ENCODE data around the gene EVC2. TPM values are rescaled to one million over a fixed set of nuclear protein-coding genes. Genes with fewer than 3 reads are reported as not detected.

The EVC2 gene
- total RNA-seq, 2 donors from 2014 or later: 21.4 to 24.2 TPM

DNA sequence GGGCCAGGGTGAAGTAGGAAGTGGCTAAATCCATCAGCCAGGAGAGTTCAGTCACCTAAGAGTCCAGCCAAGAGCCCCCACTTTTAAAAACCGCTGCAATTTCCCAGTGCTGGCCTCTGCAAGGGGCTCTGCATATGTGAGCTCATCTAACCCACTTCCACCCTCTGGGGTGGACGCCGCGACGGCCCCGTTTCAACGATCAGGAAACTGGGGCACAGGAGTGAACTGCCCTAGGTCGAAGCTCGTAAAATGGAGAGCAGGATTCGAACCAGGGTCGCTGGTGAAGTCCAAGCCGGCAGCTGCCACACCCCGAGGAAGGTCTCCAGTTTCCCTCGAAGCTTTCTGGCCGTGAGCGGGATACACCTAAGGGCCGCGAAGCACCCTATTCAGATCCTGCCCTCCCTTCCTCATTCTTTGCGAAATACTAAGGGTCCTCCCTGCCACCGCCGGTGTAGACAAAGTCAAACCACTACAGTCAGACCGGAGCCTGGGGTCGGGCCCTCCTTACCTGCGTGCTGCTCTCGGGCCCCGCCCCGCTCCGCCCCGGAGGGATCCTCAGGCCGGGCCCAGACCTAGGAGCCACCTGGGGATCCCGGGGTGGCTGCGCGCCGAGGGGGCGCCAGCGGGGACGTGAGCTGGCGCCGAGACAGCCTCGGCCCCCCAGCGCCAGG lies 446 bp downstream of the EVC2 start:
- TF ChIP-seq, protein P1, sequence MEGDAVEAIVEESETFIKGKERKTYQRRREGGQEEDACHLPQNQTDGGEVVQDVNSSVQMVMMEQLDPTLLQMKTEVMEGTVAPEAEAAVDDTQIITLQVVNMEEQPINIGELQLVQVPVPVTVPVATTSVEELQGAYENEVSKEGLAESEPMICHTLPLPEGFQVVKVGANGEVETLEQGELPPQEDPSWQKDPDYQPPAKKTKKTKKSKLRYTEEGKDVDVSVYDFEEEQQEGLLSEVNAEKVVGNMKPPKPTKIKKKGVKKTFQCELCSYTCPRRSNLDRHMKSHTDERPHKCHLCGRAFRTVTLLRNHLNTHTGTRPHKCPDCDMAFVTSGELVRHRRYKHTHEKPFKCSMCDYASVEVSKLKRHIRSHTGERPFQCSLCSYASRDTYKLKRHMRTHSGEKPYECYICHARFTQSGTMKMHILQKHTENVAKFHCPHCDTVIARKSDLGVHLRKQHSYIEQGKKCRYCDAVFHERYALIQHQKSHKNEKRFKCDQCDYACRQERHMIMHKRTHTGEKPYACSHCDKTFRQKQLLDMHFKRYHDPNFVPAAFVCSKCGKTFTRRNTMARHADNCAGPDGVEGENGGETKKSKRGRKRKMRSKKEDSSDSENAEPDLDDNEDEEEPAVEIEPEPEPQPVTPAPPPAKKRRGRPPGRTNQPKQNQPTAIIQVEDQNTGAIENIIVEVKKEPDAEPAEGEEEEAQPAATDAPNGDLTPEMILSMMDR (IDR thresholded peaks at IDR 0.05): no peak
- Histone ChIP-seq H3K27me3 (replicated peaks; ENCODE audit: insufficient read depth) (no peaks in the 10 kb centered on the region), H3K4me1 (ENCODE audit: control insufficient read depth in 1 of 2, low read depth in 2 of 2) (peaks cover 27 to 52% of the 10 kb centered on the region in 2 donors), H3K4me3 (peak overlapping the region; percentile 89), H3K27ac (peak overlapping the region; percentile 85 to 94), H3K9me3 (no peaks in the 10 kb centered on the region), H3K36me3 (no peaks in the 10 kb centered on the region)
- no peak for DNase-seq (ENCODE audit: low spot score)
- ATAC-seq (ENCODE audit: insufficient number of reproducible peaks, low FRiP score, low read depth): no peak

DNA sequence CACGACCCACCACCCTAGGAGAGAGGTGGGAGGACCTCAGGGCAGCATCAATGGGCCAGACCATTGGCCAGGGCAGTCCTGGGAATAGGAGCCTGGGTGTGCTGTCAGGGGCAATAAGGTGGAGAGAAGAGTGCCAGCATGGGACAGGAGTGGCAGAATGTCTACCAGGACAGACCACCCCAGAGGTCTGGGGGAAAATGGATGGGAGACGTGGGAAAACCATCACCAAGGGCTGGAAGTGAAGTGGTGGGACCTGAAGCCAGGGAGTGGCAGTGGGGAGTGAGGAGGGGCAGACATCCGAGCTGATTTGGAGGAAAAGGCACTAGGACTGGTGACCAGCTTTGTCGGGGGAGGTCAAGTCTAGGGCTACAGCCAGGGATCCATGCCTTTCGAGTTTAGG lies 993 bp downstream of the EVC2 start:
- H3K9me3 ChIP-seq: no peaks in the 10 kb centered on the region
- TF ChIP-seq, protein P1 (IDR thresholded peaks at IDR 0.05): no peak
- H3K4me1 ChIP-seq (ENCODE audit: control insufficient read depth in 1 of 2, low read depth in 2 of 2): peaks cover 25 to 47% of the 10 kb centered on the region in 2 donors
- H3K27me3 ChIP-seq (replicated peaks; ENCODE audit: insufficient read depth): no peaks in the 10 kb centered on the region
- no peak for DNase-seq (ENCODE audit: low spot score)
- peak overlapping the region; percentile 89 for H3K4me3 ChIP-seq
- H3K36me3 ChIP-seq: peaks cover 2% of the 10 kb centered on the region
- no peak overlapping the region for H3K27ac ChIP-seq
- no peak for ATAC-seq (ENCODE audit: insufficient number of reproducible peaks, low FRiP score, low read depth)

DNA sequence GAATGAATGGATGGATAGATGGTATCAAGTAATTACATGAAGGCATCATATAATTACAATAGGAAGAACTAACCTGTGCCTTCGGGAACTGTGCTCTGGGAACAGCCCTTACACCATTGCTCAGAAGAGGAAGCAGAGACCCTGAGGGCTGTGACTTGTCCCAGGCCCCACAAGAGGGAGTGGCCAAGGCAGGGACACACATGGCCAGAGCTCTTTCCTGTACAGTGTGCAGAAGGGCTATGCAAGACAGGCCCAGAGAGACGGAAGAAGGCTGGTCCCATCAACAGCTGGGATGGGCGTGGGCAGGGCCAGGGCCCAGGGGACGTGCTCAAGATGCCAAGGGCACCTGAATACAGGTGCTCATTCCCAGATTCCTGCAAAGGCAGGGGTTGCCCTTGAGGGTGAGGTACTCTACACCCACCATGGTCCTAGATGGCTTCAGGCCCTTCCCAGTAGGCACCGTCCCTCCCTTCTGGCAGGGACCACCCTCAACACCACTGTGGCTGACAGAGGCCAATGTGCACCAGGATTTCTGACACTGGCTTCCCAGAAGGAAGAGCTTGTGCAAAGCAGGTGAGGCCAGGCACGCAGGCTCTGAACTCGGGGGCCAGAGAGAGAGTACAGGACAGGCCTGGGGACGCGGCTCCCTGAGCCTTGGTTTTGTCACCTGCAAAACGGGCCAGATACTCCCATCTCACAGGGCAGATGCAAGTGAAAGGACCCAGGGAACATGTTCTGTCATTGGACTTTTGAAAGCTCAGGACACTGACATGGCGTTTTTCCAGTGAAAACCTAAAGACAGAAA lies 1.7 kb downstream of the EVC2 start:
- Histone ChIP-seq H3K4me3 (no peak overlapping the region), H3K4me1 (ENCODE audit: control insufficient read depth in 1 of 2, low read depth in 2 of 2) (peaks cover 22 to 40% of the 10 kb centered on the region in 2 donors), H3K27me3 (replicated peaks; ENCODE audit: insufficient read depth) (no peaks in the 10 kb centered on the region), H3K9me3 (no peaks in the 10 kb centered on the region), H3K27ac (no peak overlapping the region), H3K36me3 (peaks cover 7% of the 10 kb centered on the region)
- TF ChIP-seq, protein P1 (IDR thresholded peaks at IDR 0.05): no peak
- ATAC-seq (ENCODE audit: insufficient number of reproducible peaks, low FRiP score, low read depth) (no peak), DNase-seq (ENCODE audit: low spot score) (no peak)

DNA sequence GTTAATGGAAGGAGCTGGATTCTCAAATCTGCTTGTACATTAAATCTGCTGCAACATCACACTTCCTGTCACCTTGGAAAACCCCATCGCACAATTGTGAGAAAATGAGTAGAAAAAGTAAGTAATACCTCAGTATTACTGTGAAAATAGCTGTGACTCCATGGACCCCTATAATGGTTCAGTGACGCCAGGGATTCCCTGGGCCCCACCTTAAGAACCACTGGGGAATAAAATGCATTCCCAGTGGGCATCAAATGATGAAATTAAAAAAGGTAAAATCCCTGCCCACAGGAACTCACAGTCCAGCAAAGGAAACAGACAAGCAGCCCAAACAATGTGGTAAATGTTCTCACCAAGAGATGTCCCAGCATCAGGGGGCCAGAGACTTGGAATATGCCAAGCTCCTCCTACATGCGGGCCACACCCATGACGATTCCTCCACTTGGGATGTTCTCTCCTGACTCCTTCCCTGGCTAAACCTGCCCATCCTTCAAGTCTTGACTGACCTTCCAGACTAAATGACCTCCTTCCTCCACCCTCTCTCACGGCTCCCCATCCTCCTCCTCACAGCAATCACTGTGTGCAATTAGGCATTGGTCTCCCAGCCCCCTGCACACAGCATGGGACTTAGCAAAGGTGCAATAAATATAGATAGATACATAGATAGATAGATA lies 2.6 kb downstream of the EVC2 start:
- no peak for DNase-seq (ENCODE audit: low spot score)

More for the DNA sequence above, 2.6 kb downstream of the EVC2 start:
- Histone ChIP-seq H3K36me3 (peaks cover 7% of the 10 kb centered on the region), H3K9me3 (no peaks in the 10 kb centered on the region), H3K27ac (no peak overlapping the region), H3K4me3 (no peak overlapping the region), H3K4me1 (ENCODE audit: control insufficient read depth in 1 of 2, low read depth in 2 of 2) (peaks cover 22 to 38% of the 10 kb centered on the region in 2 donors), H3K27me3 (replicated peaks; ENCODE audit: insufficient read depth) (no peaks in the 10 kb centered on the region)
- no peak for ATAC-seq (ENCODE audit: insufficient number of reproducible peaks, low FRiP score, low read depth)
- TF ChIP-seq, protein P1 (IDR thresholded peaks at IDR 0.05): no peak
